H9 (cell line): ENCODE measurements around the gene NFILZ. TPM values are rescaled to one million over a fixed set of nuclear protein-coding genes. Genes with fewer than 3 reads are reported as not detected.

Source experiments
- DNase-seq: peaks from one replicate; pipeline ENCODE4 v3.0.0-alpha.2; 2017
- H2AFZ ChIP-seq: one replicate; pipeline ENCODE4 v1.6.1; 2013; ENCODE audit warnings: mild to moderate bottlenecking, low read length, control low read depth, moderate library complexity
- H2AK5ac ChIP-seq: 2 replicates; pipeline ENCODE4 v1.6.1; 2013; ENCODE audit warnings: low read length, control low read depth, mixed read lengths; ENCODE audit not compliant: insufficient read length
- H2BK120ac ChIP-seq: one replicate; pipeline ENCODE4 v1.6.1; 2013; ENCODE audit warnings: low read depth, mild to moderate bottlenecking, low read length, control low read depth, inconsistent platforms; ENCODE audit not compliant: poor library complexity, severe bottlenecking
- H2BK12ac ChIP-seq: 2 replicates; pipeline ENCODE4 v1.6.1; 2013; ENCODE audit warnings: low read length, control low read depth, mixed read lengths, low read depth; ENCODE audit not compliant: insufficient read length
- H2BK15ac ChIP-seq: 2 replicates; pipeline ENCODE4 v1.6.1; 2013; ENCODE audit warnings: low read depth, low read length, control low read depth
- H2BK20ac ChIP-seq: one replicate; pipeline ENCODE4 v1.6.1; 2013; ENCODE audit warnings: low read depth, mild to moderate bottlenecking, low read length, control low read depth, inconsistent platforms; ENCODE audit not compliant: poor library complexity, severe bottlenecking
- H2BK5ac ChIP-seq: 2 replicates; pipeline ENCODE4 v1.6.1; 2013; ENCODE audit warnings: low read length, control low read depth, mixed read lengths; ENCODE audit not compliant: insufficient read length
- H3K14ac ChIP-seq: 2 replicates; pipeline ENCODE4 v1.6.1; 2013; ENCODE audit warnings: low read length, control low read depth; ENCODE audit not compliant: insufficient read depth
- H3K18ac ChIP-seq: 2 replicates; pipeline ENCODE4 v1.6.1; 2013; ENCODE audit warnings: low read depth, mild to moderate bottlenecking, mixed read lengths, low read length, control low read depth; ENCODE audit not compliant: insufficient read length
- H3K23ac ChIP-seq: 2 replicates; pipeline ENCODE4 v1.6.1; 2013; ENCODE audit warnings: low read length, control low read depth, mixed read lengths, low read depth; ENCODE audit not compliant: insufficient read length
- H3K23me2 ChIP-seq: 2 replicates; pipeline ENCODE4 v1.6.1; 2013; ENCODE audit warnings: low read depth, mild to moderate bottlenecking, mixed read lengths, low read length, control low read depth; ENCODE audit not compliant: insufficient read length, poor library complexity, severe bottlenecking
- H3K27ac ChIP-seq: 2 replicates; pipeline ENCODE4 v1.5.1; 2013; ENCODE audit warnings: low read length, control low read depth, mixed read lengths, low read depth; ENCODE audit not compliant: insufficient read length
- H3K27me3 ChIP-seq: 2 replicates; pipeline ENCODE4 v1.6.1; 2013; ENCODE audit warnings: low read length, control low read depth, inconsistent platforms; ENCODE audit not compliant: insufficient read depth
- H3K4ac ChIP-seq: 2 replicates; pipeline ENCODE4 v1.6.1; 2013; ENCODE audit warnings: low read depth, mild to moderate bottlenecking, control low read depth, inconsistent platforms, low read length, moderate library complexity
- H3K4me1 ChIP-seq: 2 replicates; pipeline ENCODE4 v1.6.1; 2013; ENCODE audit warnings: low read length, control low read depth, inconsistent platforms; ENCODE audit not compliant: insufficient read depth
- H3K4me2 ChIP-seq: 2 replicates; pipeline ENCODE4 v1.6.1; 2013; ENCODE audit warnings: low read length, control low read depth, mixed read lengths; ENCODE audit not compliant: insufficient read length, insufficient read depth
- H3K56ac ChIP-seq: 2 replicates; pipeline ENCODE4 v1.6.1; 2013; ENCODE audit warnings: low read depth, mild to moderate bottlenecking, mixed read lengths, low read length, control low read depth; ENCODE audit not compliant: insufficient read length
- H3K79me1 ChIP-seq: 2 replicates; pipeline ENCODE4 v1.6.1; 2013; ENCODE audit warnings: low read depth, mild to moderate bottlenecking, moderate library complexity, low read length, control low read depth, inconsistent platforms; ENCODE audit not compliant: insufficient read depth, poor library complexity, severe bottlenecking
- H3K79me2 ChIP-seq: 2 replicates; pipeline ENCODE4 v1.6.1; 2013; ENCODE audit warnings: low read length, control low read depth, inconsistent platforms; ENCODE audit not compliant: insufficient read depth
- H3K9ac ChIP-seq: 2 replicates; pipeline ENCODE4 v1.6.1; 2013; ENCODE audit warnings: low read length, control low read depth, mixed read lengths; ENCODE audit not compliant: insufficient read length; ENCODE audit errors: extremely low read depth
- H3K9me3 ChIP-seq: one replicate; pipeline ENCODE4 v1.6.1; 2013; ENCODE audit warnings: low read depth, low read length, inconsistent platforms; ENCODE audit not compliant: control insufficient read depth
- H3T11ph ChIP-seq: one replicate; pipeline ENCODE4 v1.6.1; 2013; ENCODE audit warnings: mild to moderate bottlenecking, low read length, control low read depth, inconsistent platforms
- H4K20me1 ChIP-seq: one replicate; pipeline ENCODE4 v1.6.1; 2013; ENCODE audit not compliant: control insufficient read depth, insufficient read length, insufficient read depth
- H4K5ac ChIP-seq: 2 replicates; pipeline ENCODE4 v1.6.1; 2013; ENCODE audit warnings: low read depth, mild to moderate bottlenecking, mixed read lengths, low read length, control low read depth; ENCODE audit not compliant: insufficient read length
- H4K8ac ChIP-seq: replicated peaks from 2 replicates; pipeline ENCODE4 v1.6.1; 2013; ENCODE audit warnings: low read length, control low read depth, mixed read lengths, low read depth; ENCODE audit not compliant: insufficient read length
- H4K91ac ChIP-seq: 2 replicates; pipeline ENCODE4 v1.6.1; 2013; ENCODE audit warnings: low read depth, mild to moderate bottlenecking, moderate library complexity, mixed read lengths, low read length, control low read depth; ENCODE audit not compliant: insufficient read length
- H3K27ac Mint-ChIP-seq, 3 experiments: 2 replicates in 2 of 3; 3 replicates in 1 of 3; pipeline ENCODE4 v1.8.0; 2020 to 2021; ENCODE audit warnings: mixed read lengths in 3 of 3, mild to moderate bottlenecking in 1 of 3, moderate library complexity in 1 of 3
- H3K27me3 Mint-ChIP-seq: 2 replicates; pipeline ENCODE4 v1.8.0; 2021; ENCODE audit warnings: low read depth, mild to moderate bottlenecking, moderate library complexity, mixed read lengths
- H3K36me3 Mint-ChIP-seq, 3 experiments: 2 replicates in 2 of 3; 3 replicates in 1 of 3; pipeline ENCODE4 v1.8.0; 2020 to 2021; ENCODE audit warnings: low read depth in 3 of 3, mixed read lengths in 3 of 3; ENCODE audit not compliant: insufficient read depth in 1 of 3
- H3K4me1 Mint-ChIP-seq, 2 experiments: 2 replicates each; pipeline ENCODE4 v1.8.0; 2020; ENCODE audit warnings: mixed read lengths in 2 of 2
- H3K4me3 Mint-ChIP-seq, 2 experiments: 2 replicates in 1 of 2; 3 replicates in 1 of 2; pipeline ENCODE4 v1.8.0; 2020 to 2021; ENCODE audit warnings: mild to moderate bottlenecking in 2 of 2, mixed read lengths in 2 of 2, moderate library complexity in 1 of 2
- H3K9me3 Mint-ChIP-seq, 2 experiments: 2 replicates in 1 of 2; 3 replicates in 1 of 2; pipeline ENCODE4 v1.8.0; 2020; ENCODE audit warnings: mild to moderate bottlenecking in 2 of 2, mixed read lengths in 2 of 2, moderate library complexity in 1 of 2
- WGBS: extraction: QIAGEN DNeasy Blood & Tissue Kit; methylation state at CpG from one replicate; pipeline ENCODE4 v1.1.7; 2013; ENCODE audit warnings: missing lambda C conversion rate, low lambda C conversion rate, mixed read lengths; ENCODE audit not compliant: insufficient read length; ENCODE audit errors: extremely low coverage; 5-methylcytosine and 5-hydroxymethylcytosine counted together
- total RNA-seq: library from RNA; stranded (reverse); gene quantifications from 2 replicates; pipeline ENCODE4 v1.2.1, GENCODE V29; 2021
- TF ChIP-seq, protein P1 (sequence below): fragments of 200-600 bp; sonication (generic); conservative IDR thresholded peaks from 3 replicates; pipeline ENCODE4 v1.8.0; 2021; ENCODE audit warnings: antibody characterized with exemption, mild to moderate bottlenecking

NFILZ gene
- total RNA-seq, 1 experiment from 2014 or later, result not detected

DNA sequence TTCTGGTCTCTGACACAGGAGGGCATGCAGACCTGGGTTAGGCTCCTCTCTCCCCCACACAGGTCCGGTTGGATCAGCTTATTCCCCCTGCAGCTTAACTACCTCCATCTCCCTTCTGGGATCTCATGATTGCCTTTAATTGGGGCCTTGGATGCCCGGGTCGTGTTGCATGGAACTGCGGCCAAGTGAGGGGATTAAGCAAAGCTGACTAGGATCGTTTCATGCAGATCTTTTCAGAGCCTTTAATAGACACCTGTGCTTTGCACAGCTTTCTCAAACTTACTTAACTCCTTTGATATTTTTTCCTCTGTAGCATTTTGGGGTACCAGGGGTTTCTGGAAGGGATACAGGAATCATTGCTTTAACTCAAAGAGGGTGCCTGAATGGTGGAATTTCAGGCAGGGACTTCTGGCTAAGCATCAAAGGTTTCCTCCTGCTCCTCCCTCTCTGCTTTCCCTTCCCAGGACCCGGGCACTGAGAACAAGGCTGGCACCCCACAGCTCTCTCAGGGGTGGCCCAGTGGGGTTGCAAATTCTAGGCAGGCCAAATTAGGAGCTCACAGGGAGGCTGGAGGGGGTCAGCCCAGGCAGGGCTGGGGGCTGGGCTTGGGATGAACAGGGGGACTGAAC lies 477 bp downstream of the NFILZ start:
- peaks cover 3% of the 10 kb centered on the region; the same call in 1 of the 2 replicates for H3K27me3 Mint-ChIP-seq
- no CpG with 5 or more reads among the region's 6 CpGs for whole genome bisulfite sequencing
- no peak overlapping the region for H3K27ac ChIP-seq
- no peak overlapping the region for H3K4me2 ChIP-seq
- no peak overlapping the region for H4K8ac ChIP-seq
- peaks cover 3% of the 10 kb centered on the region in 2 experiments; a peak in 4 of 5 replicates for H3K9me3 Mint-ChIP-seq
- no peak overlapping the region for H2AK5ac ChIP-seq
- H3K18ac ChIP-seq, result no peak overlapping the region
- no peak for DNase-seq
- no peaks in the 10 kb centered on the region for H3K4me1 ChIP-seq
- H3K56ac ChIP-seq, result no peak overlapping the region
- no peak overlapping the region for H3K4me3 Mint-ChIP-seq
- no peak overlapping the region for H2BK120ac ChIP-seq
- H2BK12ac ChIP-seq, result no peak overlapping the region
- no peak overlapping the region for H3T11ph ChIP-seq
- no peak overlapping the region for H4K5ac ChIP-seq
- H3K27ac Mint-ChIP-seq, result peak overlapping the region; percentile 16 to 74 (median 57); a peak in 4 of 7 replicates
- H3K4me1 Mint-ChIP-seq, result peaks cover 15 to 33% of the 10 kb centered on the region in 2 experiments
- H3K4ac ChIP-seq, result no peak overlapping the region
- no peaks in the 10 kb centered on the region for H3K36me3 Mint-ChIP-seq
- no peaks in the 10 kb centered on the region for H3K79me2 ChIP-seq
- no peaks in the 10 kb centered on the region for H3K23me2 ChIP-seq
- no peaks in the 10 kb centered on the region for H3K79me1 ChIP-seq
- H2BK20ac ChIP-seq, result no peak overlapping the region
- no peaks in the 10 kb centered on the region for H3K9me3 ChIP-seq
- H4K20me1 ChIP-seq, result no peaks in the 10 kb centered on the region
- H2BK5ac ChIP-seq, result no peak overlapping the region
- no peak overlapping the region for H2BK15ac ChIP-seq
- H2AFZ ChIP-seq, result no peak overlapping the region
- H3K27me3 ChIP-seq, result no peaks in the 10 kb centered on the region
- TF ChIP-seq, protein P1, sequence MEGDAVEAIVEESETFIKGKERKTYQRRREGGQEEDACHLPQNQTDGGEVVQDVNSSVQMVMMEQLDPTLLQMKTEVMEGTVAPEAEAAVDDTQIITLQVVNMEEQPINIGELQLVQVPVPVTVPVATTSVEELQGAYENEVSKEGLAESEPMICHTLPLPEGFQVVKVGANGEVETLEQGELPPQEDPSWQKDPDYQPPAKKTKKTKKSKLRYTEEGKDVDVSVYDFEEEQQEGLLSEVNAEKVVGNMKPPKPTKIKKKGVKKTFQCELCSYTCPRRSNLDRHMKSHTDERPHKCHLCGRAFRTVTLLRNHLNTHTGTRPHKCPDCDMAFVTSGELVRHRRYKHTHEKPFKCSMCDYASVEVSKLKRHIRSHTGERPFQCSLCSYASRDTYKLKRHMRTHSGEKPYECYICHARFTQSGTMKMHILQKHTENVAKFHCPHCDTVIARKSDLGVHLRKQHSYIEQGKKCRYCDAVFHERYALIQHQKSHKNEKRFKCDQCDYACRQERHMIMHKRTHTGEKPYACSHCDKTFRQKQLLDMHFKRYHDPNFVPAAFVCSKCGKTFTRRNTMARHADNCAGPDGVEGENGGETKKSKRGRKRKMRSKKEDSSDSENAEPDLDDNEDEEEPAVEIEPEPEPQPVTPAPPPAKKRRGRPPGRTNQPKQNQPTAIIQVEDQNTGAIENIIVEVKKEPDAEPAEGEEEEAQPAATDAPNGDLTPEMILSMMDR, result no peak
- H3K14ac ChIP-seq, result no peak overlapping the region
- H3K9ac ChIP-seq, result no peak overlapping the region
- H3K23ac ChIP-seq, result no peak overlapping the region
- H4K91ac ChIP-seq, result no peak overlapping the region
